ENCODE measurements around the gene HCRTR1.

DNA sequence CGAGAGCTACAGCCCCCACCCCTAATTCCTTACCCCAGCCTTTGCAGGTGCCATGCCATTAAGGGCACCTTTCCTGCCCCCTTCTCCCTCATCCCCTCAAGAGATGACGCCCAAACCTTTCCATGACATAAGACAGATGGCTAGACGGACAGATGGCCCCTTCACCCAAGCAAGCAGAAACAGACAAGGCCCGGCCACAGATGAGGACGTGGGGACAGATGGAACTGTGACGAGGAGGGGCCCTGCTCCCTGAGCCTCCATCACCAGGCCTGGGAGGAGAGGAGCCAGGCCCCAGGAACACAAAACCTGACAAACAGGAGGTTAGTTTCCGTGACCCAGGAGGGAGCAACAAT is 51.9 kb downstream of the HCRTR1 start:
- TF ChIP-seq, protein P1, sequence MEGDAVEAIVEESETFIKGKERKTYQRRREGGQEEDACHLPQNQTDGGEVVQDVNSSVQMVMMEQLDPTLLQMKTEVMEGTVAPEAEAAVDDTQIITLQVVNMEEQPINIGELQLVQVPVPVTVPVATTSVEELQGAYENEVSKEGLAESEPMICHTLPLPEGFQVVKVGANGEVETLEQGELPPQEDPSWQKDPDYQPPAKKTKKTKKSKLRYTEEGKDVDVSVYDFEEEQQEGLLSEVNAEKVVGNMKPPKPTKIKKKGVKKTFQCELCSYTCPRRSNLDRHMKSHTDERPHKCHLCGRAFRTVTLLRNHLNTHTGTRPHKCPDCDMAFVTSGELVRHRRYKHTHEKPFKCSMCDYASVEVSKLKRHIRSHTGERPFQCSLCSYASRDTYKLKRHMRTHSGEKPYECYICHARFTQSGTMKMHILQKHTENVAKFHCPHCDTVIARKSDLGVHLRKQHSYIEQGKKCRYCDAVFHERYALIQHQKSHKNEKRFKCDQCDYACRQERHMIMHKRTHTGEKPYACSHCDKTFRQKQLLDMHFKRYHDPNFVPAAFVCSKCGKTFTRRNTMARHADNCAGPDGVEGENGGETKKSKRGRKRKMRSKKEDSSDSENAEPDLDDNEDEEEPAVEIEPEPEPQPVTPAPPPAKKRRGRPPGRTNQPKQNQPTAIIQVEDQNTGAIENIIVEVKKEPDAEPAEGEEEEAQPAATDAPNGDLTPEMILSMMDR (IDR thresholded peaks at IDR 0.05; ENCODE audit: control extremely low read depth in 1 of 3, insufficient read depth in 1 of 3, low read depth in 1 of 3, low read length in 3 of 3) = no peak
- TF ChIP-seq, protein P2, sequence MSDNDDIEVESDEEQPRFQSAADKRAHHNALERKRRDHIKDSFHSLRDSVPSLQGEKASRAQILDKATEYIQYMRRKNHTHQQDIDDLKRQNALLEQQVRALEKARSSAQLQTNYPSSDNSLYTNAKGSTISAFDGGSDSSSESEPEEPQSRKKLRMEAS (IDR thresholded peaks at IDR 0.05) = no peak
- TF ChIP-seq EZH2 (IDR thresholded peaks at IDR 0.05; ENCODE audit: low read depth, low read length, severe bottlenecking) = no peak
- TF ChIP-seq SIN3A (conservative IDR thresholded peaks at IDR 0.05 in 1 of 2, IDR thresholded peaks at IDR 0.05 in 1 of 2; ENCODE audit: low read depth in 1 of 2, low read length in 2 of 2) = no peak
- no peak for TF ChIP-seq POLR2A (IDR thresholded peaks at IDR 0.05; ENCODE audit: control extremely low read depth in 1 of 2, low read depth in 2 of 2, low read length in 2 of 2)
- TF ChIP-seq JUND (IDR thresholded peaks at IDR 0.05; ENCODE audit: low read length) = no peak
- TF ChIP-seq HDAC2 (IDR thresholded peaks at IDR 0.05; ENCODE audit: borderline replicate concordance in 1 of 2, low read depth in 2 of 2, low read length in 2 of 2) = no peak
- no peak for TF ChIP-seq GTF2F1 (IDR thresholded peaks at IDR 0.05; ENCODE audit: borderline replicate concordance, low read depth, low read length)
- no peak for TF ChIP-seq TEAD4 (IDR thresholded peaks at IDR 0.05; ENCODE audit: low read depth, low read length)
- TF ChIP-seq CBX5 (IDR thresholded peaks at IDR 0.05; ENCODE audit: low read depth, low read length) = no peak
- TF ChIP-seq, protein P3, sequence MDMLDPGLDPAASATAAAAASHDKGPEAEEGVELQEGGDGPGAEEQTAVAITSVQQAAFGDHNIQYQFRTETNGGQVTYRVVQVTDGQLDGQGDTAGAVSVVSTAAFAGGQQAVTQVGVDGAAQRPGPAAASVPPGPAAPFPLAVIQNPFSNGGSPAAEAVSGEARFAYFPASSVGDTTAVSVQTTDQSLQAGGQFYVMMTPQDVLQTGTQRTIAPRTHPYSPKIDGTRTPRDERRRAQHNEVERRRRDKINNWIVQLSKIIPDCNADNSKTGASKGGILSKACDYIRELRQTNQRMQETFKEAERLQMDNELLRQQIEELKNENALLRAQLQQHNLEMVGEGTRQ (IDR thresholded peaks at IDR 0.05; ENCODE audit: low read length) = no peak
